HEK293T (cell line): ENCODE measurements around the gene TRPM3.

ENCODE experiments used
- FOXA1 ChIP-seq: fragments of 450-650 bp; IDR thresholded peaks from 2 replicates; pipeline ENCODE4 v1.6.1; 2016; ENCODE audit warnings: mild to moderate bottlenecking
- FOXK2 ChIP-seq: fragments of 450-650 bp; IDR thresholded peaks from 2 replicates; pipeline ENCODE4 v1.6.1; 2016; ENCODE audit warnings: mild to moderate bottlenecking
- SUZ12 ChIP-seq: fragments of 450-650 bp; IDR thresholded peaks from 2 replicates; pipeline ENCODE4 v1.6.1; 2016; ENCODE audit warnings: mild to moderate bottlenecking

DNA sequence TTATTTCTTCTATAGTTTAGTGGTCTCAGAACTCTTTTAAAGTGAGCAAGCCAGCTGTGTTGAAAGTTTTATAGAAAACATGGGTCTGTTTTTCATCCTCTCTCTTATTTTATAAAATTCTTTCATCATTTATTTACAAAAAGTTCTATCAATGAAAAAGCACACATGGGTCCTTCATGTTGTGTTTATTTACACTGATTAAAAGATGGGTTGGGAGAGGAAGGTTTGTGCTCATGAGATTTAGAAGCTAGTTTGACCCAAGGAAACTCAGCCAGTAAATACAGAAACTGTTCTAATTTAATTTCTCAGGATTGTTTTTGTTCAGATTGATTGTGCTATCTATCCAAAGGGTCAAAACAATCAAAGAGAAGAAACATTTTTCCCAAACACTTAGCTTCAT, 528.2 kb downstream of the TRPM3 start:
- TF ChIP-seq FOXA1 (no peak), SUZ12 (no peak), FOXK2 (no peak)
